Osteoblast (primary cell): ENCODE results near the gene CYP11A1. TPM values are rescaled to one million over a fixed set of nuclear protein-coding genes. Genes with fewer than 3 reads are reported as not detected.

Experiments
- DNase-seq: peaks from one replicate; pipeline ENCODE4 v3.0.0; 2011; ENCODE audit warnings: low spot score, mixed read lengths; ENCODE audit not compliant: insufficient read length; ENCODE audit errors: missing footprints
- H2AFZ ChIP-seq: 2 replicates; pipeline ENCODE4 v1.6.0; 2011; ENCODE audit warnings: mild to moderate bottlenecking, low read length
- H3K27ac ChIP-seq: 2 replicates; pipeline ENCODE4 v1.5.1; 2011; ENCODE audit warnings: mild to moderate bottlenecking, low read depth, low read length, moderate library complexity
- H3K27me3 ChIP-seq: 2 replicates; pipeline ENCODE4 v1.6.0; 2012; ENCODE audit warnings: mild to moderate bottlenecking, control low read depth, inconsistent platforms, low read length, moderate library complexity; ENCODE audit not compliant: insufficient read depth
- H3K36me3 ChIP-seq: 2 replicates; pipeline ENCODE4 v1.5.1; 2011; ENCODE audit warnings: mild to moderate bottlenecking, low read length, control low read depth, moderate library complexity; ENCODE audit not compliant: insufficient read depth
- H3K4me1 ChIP-seq: 2 replicates; pipeline ENCODE4 v1.5.1; 2011; ENCODE audit warnings: mild to moderate bottlenecking, low read length, control low read depth, moderate library complexity; ENCODE audit not compliant: insufficient read depth
- H3K4me2 ChIP-seq: 2 replicates; pipeline ENCODE4 v1.6.0; 2011; ENCODE audit warnings: mild to moderate bottlenecking, low read length; ENCODE audit not compliant: insufficient read depth
- H3K4me3 ChIP-seq: fragments of 200-600 bp; sonication (generic); 3 replicates; pipeline ENCODE4 v1.5.1; 2012; ENCODE audit warnings: mild to moderate bottlenecking, low read length, inconsistent platforms; ENCODE audit not compliant: insufficient read depth
- H3K79me2 ChIP-seq: 2 replicates; pipeline ENCODE4 v1.6.0; 2012; ENCODE audit warnings: mild to moderate bottlenecking, low read length, control low read depth, inconsistent platforms; ENCODE audit not compliant: insufficient read depth
- H3K9me3 ChIP-seq: 2 replicates; pipeline ENCODE4 v1.5.1; 2011; ENCODE audit warnings: low read depth, low read length, control low read depth
- H4K20me1 ChIP-seq: 2 replicates; pipeline ENCODE4 v1.6.0; 2012; ENCODE audit warnings: mild to moderate bottlenecking, low read length, control low read depth; ENCODE audit not compliant: insufficient read depth
- total RNA-seq: library from RNA; depleted of rRNA; stranded (reverse); fragments of >200 nt; gene quantifications from 2 replicates; pipeline ENCODE4 v1.2.3, GENCODE V29; 2012
- TF ChIP-seq, protein P1 (sequence below): IDR thresholded peaks from 2 replicates; pipeline ENCODE4 v1.5.1; 2011; ENCODE audit warnings: mild to moderate bottlenecking, low read depth, low read length, moderate library complexity; ENCODE audit errors: extremely low read depth

The CYP11A1 gene
- total RNA-seq, 1 donor = 1.4 TPM

DNA sequence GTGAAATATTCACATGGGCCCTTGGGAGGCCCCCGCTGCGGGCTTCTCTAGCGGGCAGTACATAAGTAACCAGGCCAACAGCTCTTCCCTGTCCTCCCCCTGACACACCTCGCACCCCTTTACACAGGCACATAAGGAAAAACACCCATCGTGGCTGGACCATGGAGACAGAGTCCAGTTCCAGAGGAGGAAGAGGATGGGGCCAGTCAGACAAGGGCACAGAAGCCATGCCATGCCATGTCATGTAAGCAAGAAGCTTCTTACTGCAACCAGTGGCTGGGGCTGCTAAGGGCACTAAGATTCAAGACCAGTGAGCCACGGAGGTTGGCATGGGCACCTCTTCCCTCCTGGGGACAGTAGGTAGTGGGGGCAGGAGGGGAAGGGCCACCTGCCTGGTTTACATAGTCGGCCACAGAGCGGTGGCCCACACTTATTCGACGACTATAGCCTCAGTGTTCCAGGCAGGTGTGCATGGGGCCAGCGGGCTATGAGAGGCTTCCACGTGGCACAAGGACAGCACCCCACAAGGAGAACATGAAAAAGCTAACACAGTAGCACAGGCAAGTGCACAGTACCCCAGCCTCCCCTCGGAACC is 5.7 kb upstream of the CYP11A1 start:
- peak overlapping the region; percentile 95 for H2AFZ ChIP-seq
- peaks cover 21% of the 10 kb centered on the region for H3K4me1 ChIP-seq
- no peak for DNase-seq
- TF ChIP-seq, protein P1, sequence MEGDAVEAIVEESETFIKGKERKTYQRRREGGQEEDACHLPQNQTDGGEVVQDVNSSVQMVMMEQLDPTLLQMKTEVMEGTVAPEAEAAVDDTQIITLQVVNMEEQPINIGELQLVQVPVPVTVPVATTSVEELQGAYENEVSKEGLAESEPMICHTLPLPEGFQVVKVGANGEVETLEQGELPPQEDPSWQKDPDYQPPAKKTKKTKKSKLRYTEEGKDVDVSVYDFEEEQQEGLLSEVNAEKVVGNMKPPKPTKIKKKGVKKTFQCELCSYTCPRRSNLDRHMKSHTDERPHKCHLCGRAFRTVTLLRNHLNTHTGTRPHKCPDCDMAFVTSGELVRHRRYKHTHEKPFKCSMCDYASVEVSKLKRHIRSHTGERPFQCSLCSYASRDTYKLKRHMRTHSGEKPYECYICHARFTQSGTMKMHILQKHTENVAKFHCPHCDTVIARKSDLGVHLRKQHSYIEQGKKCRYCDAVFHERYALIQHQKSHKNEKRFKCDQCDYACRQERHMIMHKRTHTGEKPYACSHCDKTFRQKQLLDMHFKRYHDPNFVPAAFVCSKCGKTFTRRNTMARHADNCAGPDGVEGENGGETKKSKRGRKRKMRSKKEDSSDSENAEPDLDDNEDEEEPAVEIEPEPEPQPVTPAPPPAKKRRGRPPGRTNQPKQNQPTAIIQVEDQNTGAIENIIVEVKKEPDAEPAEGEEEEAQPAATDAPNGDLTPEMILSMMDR = no peak
- H3K79me2 ChIP-seq = no peaks in the 10 kb centered on the region
- no peaks in the 10 kb centered on the region for H4K20me1 ChIP-seq
- no peak overlapping the region for H3K27ac ChIP-seq
- no peaks in the 10 kb centered on the region for H3K36me3 ChIP-seq
- H3K4me3 ChIP-seq = peak overlapping the region; percentile 85
- no peaks in the 10 kb centered on the region for H3K9me3 ChIP-seq
- no peaks in the 10 kb centered on the region for H3K27me3 ChIP-seq
- H3K4me2 ChIP-seq = peak overlapping the region; percentile 95

DNA sequence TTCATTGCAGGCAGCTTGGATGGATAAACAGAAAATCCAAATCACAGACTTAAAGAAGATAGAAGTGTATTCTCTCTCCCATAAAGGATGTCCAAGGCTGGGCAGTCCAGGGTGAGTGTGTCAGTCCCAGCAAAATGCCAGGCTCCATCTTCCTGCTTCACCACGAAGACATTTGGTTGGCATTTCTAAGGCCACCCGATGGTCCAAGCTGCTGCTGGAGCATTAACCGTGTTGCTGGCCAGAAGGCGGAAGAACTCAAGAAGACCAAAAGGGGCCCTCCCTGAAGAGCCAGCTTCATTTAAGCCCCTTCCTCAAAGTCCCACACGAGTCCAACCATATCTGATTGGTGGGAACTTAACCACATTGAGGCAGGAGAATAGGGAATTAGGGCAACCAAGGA is 3.0 kb upstream of the CYP11A1 start:
- TF ChIP-seq, protein P1 = no peak
- no peak overlapping the region for H3K27ac ChIP-seq

DNA sequence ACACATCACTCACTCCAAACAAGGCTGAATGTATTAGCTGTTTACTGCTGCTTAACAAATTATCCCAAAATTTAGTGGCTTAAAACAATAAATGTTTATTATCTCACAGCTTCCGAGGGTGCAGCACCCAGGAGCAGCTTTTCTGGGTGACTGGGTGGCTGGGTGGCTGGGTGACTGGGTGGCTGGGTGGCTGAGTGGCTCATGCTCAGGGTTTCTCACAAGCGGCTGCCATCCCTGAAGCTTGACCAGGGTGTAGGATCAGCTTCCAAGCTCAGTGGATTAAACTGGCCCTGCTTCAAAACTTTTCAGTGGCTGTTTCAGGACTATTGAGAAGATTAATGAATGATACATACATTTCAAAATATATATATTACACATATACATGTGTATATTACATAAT is 2.3 kb upstream of the CYP11A1 start:
- no peaks in the 10 kb centered on the region for H4K20me1 ChIP-seq
- H3K36me3 ChIP-seq = no peaks in the 10 kb centered on the region
- no peaks in the 10 kb centered on the region for H3K9me3 ChIP-seq
- no peak for DNase-seq
- no peaks in the 10 kb centered on the region for H3K27me3 ChIP-seq
- no peak overlapping the region for H3K4me3 ChIP-seq
- H3K4me1 ChIP-seq = peaks cover 23% of the 10 kb centered on the region
- peak overlapping the region; percentile 57 for H2AFZ ChIP-seq
- H3K79me2 ChIP-seq = no peaks in the 10 kb centered on the region
- H3K4me2 ChIP-seq = no peak overlapping the region
- TF ChIP-seq, protein P1 = no peak
- peak overlapping the region; percentile 15 for H3K27ac ChIP-seq

More for the DNA sequence above, 3.0 kb upstream of the CYP11A1 start:
- Histone ChIP-seq H4K20me1 (no peaks in the 10 kb centered on the region), H3K4me1 (peaks cover 23% of the 10 kb centered on the region), H3K36me3 (no peaks in the 10 kb centered on the region), H3K79me2 (no peaks in the 10 kb centered on the region), H3K27me3 (no peaks in the 10 kb centered on the region), H3K4me2 (no peak overlapping the region), H3K4me3 (no peak overlapping the region), H2AFZ (no peak overlapping the region), H3K9me3 (no peaks in the 10 kb centered on the region)
- no peak for DNase-seq

DNA sequence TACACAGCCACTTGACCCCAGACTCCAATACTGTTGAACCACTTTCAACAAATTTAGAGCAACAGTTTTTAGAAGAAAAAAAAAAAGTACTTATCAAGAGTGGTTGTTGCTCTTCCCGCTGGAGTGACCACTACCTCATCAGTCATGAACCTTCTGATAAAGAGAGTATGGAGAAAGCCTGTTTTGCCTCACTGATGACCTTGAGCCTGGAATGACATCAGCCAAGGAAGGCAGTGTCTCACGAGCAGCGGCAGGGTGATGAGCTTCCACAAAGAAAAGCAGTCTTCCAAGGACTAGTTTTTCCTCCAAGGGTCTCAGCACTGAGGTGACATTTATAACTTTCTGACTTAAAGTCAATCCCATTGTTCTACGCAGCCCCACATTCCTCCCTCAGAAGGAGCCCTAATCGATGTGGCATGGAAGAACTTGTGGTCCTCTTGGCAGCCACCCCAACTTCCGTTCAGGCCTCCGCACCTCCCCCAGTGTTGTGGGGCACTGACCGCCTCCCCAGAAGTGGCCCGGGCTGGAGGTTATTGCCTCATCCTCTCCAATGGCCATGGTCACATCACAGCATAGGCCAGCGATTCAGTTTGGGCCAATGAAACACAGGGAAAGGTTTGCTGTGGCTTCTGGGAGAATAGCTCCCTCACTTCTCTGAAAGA is 1.8 kb upstream of the CYP11A1 start:
- Histone ChIP-seq H3K27ac (peak overlapping the region; percentile 15), H3K4me2 (no peak overlapping the region), H3K36me3 (no peaks in the 10 kb centered on the region), H4K20me1 (no peaks in the 10 kb centered on the region), H3K79me2 (no peaks in the 10 kb centered on the region), H3K4me3 (no peak overlapping the region), H2AFZ (peak overlapping the region; percentile 57), H3K4me1 (peaks cover 18% of the 10 kb centered on the region), H3K27me3 (no peaks in the 10 kb centered on the region), H3K9me3 (no peaks in the 10 kb centered on the region)
- DNase-seq = no peak
- TF ChIP-seq, protein P1 = no peak
